IMR-90 (cell line): ENCODE data around the gene HIVEP3.

Source experiments
- POLR2A ChIP-seq: IDR thresholded peaks from 2 replicates; pipeline ENCODE4 v1.6.1; 2012; ENCODE audit warnings: mild to moderate bottlenecking, low read depth, low read length
- RFX5 ChIP-seq: IDR thresholded peaks from 2 replicates; pipeline ENCODE4 v1.8.0; 2012; ENCODE audit warnings: low read depth, mild to moderate bottlenecking, low read length, moderate library complexity

DNA sequence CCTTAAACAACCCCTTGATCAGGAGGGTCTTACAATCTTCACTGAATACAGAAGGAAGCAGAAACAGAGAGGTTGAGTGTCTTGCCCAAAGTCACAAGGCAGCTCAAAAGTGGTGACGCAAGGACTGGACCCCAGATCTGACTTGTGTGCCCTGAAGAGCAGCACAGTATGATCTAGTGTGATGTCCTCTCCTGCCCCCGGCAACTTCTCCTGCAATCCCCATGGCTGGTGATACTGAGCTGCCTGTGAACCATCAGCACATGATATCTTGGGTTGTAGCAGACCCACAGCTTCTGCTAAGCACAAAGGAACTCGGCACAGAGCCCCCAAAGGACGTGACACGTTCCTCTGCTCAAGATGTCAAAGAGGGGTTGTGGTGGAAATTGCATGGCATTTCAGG, 383.0 kb downstream of the HIVEP3 start:
- no peak for TF ChIP-seq POLR2A
- no peak for TF ChIP-seq RFX5
